GM18909 (cell line): ENCODE results near the gene DIPK2A.

Source experiments
- ATAC-seq: cut with Tn5 transposase; IDR thresholded peaks from one replicate; pipeline ENCODE4 v1.9.1; 2021; ENCODE audit warnings: mild to moderate bottlenecking; ENCODE audit not compliant: unreplicated experiment, poor library complexity

DIPK2A gene

GRCh38 chr3:143971359-143972154 is at the start of gene DIPK2A:
Gene DIPK2A (plus strand): TSS chr3:143971823. CDS start chr3:143972333, 510 bp downstream.
- ATAC-seq: peak; percentile 59

DNA sequence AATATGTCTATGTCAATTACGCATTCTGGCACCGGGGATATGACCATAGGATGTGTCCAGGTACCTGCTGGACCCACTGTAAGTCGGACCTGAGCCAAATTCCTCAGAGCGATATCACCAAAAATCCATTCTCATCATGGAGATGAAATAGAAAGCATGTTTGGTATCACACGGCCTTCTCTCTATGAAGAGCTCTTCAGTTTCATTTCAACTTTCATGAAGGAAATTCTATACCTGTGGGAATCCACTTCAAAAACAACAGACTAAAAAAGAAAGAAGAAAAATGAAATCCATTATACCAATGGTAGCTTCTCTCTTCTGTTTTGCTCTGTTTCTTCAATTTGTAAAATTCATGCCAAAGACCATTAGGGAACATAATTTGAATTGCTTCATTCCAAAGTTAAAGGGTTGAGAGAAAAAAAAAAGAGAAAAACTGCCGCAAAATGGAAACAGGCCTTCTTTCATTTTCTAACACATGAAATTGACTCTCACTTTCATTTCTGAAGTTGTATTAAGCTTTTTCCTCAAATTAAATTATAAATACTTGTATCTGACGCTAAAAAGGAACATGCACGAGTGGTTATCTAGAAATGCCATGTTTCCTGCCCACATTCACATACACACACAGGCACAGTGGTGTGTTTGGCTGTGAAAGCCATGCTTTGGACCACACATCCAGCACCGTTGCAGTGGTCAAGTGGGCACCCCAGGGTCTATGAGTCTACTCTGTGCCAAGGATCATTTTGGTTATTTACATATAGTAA is 46.9 kb upstream of the DIPK2A start:
- peak; percentile 76 for ATAC-seq

DNA sequence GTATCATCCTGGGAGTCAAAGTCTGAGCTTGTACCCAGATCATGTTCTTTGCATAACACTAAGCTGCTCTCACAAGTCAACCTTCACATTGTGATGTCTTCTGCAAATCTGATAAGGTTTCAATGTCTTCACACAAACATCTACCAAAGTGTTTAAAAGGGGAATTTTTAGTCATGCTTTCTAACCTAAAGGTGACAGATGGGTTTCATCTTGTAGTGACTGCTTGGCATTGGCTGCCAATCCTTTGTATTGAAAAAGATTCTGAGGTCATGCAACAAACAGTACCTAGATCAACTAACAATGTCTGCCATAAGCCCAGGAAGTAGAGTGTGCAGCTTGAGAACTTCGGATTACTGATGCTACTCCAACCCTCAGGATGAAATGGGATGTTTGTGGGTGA is 43.6 kb upstream of the DIPK2A start:
- no peak for ATAC-seq

- no peak for ATAC-seq
Observed at GRCh38 chr3:143928541-143929255, 42.9 kb upstream of the DIPK2A start.

- no peak for ATAC-seq
Observed at GRCh38 chr3:143934791-143935190, 36.8 kb upstream of the DIPK2A start.

DNA sequence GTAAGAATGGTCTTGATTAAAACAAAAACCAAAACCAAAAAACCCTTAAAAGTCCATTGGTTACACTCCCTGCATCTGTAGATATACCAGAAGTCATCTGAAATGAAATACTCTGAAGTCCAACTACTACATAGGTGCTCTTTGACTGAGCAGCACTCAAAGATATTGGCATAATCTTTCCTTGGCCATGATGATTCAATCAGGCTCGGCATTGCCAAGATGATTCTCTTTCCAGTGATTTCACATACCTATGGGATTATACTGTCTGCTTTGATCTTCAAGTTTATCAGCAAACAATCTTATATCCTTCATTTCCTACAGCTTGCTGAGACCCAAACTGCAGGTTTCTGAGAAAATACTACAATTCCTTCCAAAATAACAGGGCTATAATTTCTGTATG is 35.9 kb upstream of the DIPK2A start:
- no peak for ATAC-seq

DNA sequence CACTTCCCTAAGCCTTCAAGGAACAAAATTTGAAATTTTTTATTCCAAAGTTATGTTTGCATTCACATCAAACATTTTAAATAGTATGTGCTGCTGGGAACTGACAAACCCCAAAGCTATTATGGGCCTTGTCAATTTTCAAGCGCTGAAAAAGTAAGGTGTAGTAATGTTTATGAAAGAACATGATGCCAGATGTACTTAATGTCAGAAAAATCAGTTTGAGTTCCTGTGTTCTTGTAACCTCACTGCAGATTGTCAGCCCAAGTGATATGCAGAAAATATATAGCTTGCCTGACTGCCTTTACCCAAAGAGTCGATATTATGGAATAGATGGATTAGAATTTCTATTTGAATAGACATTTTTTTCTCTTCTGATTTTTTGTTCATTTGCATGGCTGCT is 20.8 kb upstream of the DIPK2A start:
- no peak for ATAC-seq

- peak; percentile 83 for ATAC-seq
Observed at GRCh38 chr3:143951351-143951971, 20.2 kb upstream of the DIPK2A start.

- no peak for ATAC-seq
Observed at GRCh38 chr3:143952569-143953072, 19.0 kb upstream of the DIPK2A start.

DNA sequence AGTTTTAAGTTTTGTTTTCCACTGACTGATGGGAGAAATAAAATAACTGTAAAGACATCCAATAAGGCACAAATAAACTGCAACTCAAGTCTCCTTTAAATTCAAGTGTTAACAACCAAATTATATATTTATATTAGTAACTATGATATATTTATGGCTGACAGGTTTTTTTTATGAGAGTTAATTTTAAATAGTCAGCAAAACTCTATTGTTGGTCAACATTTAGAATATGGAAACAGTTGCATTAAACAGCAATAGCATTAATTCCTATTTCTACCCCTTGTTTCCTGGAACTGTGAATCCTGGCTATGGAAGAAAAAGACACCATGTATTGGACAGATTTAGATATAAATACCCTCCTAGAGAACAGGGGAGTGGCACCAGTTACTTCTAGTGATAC is 16.5 kb upstream of the DIPK2A start:
- ATAC-seq: no peak

- ATAC-seq: no peak
Observed at GRCh38 chr3:143956838-143957237, 14.8 kb upstream of the DIPK2A start.

GRCh38 chr3:143957453-143957852 is 14.2 kb upstream of the DIPK2A start:
- no peak for ATAC-seq

GRCh38 chr3:143958966-143959365 is 12.7 kb upstream of the DIPK2A start:
- no peak for ATAC-seq

GRCh38 chr3:143961342-143961741 is 10.3 kb upstream of the DIPK2A start:
- ATAC-seq: no peak

GRCh38 chr3:143963946-143964345 is 7.7 kb upstream of the DIPK2A start:
- no peak for ATAC-seq

GRCh38 chr3:143970773-143971358 is 757 bp upstream of the DIPK2A start:
- ATAC-seq: peak; percentile 26

DNA sequence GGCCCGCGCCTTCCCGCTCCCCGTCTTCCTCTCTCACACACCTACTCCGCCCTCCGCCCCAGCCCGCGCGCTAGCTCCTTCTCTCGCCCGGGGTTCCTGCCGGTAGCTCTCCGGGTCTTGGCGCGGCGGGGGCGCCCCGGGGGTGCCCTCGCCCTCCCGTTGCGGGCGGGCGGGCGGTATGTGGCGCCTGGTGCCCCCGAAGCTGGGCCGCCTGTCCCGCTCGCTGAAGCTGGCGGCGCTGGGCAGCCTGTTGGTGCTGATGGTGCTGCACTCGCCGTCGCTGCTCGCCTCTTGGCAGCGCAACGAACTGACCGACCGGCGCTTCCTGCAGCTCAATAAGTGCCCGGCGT is 507 bp downstream of the DIPK2A start:
- no peak for ATAC-seq

GRCh38 chr3:143972505-143973258 is 1.1 kb downstream of the DIPK2A start:
- peak; percentile 38 for ATAC-seq

DNA sequence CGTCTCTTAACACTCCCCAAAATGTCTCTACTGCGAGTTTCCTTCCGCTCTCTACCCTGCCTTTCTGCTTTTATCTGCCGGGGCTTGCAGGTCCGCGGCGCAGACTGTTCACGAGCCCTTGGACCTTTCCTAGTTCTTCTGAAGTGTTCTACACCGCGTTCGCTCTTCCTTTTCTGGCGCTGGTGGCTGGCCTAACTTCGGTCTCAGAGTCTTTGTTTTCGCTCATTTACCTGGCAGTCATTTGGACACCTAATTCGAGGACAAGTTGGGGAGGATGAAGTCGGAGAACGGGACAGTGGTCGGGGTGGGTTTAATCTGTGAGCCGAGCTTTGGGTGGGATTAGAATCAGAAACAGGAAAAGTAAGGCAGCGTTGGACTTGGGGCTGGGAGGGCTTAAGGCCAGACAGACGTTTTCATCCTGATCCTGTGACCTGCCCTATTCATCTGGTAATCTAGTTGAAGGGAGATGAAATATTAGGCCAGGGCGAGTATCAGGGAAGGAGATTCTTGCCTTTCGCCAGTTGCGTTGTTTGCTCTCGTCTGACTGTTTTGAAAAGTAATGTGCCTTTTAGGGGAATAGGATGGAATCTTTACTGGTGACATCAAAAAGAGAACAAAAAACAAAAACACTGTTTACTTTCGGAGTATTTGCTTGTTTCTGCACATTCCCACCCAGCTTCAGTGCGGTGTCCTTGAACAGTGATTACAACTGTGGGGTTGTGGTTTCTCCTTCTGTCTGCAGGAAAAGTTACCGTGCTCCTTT is 1.8 kb downstream of the DIPK2A start:
- ATAC-seq: peak; percentile 32
